ENCODE measurements around the gene LTB.
"Not testable (repeated sequence)": the region's sequence is repeated elsewhere in the genome, so short reads cannot be mapped to it uniquely, and the experiment has no call there.

Gene LTB

GRCh38 chr6:31607317-31607716 lies 25.1 kb upstream of the LTB start:
- no peak for DNase-seq

GRCh38 chr6:31597006-31597405 lies 14.8 kb upstream of the LTB start:
- peak in 5 of 6 experiments; percentile 29 to 81 (median 67) for DNase-seq

- peak in 1 of 6 experiments; percentile 34 for DNase-seq
These were observed 10.2 kb upstream of the LTB start for GRCh38 chr6:31592396-31592771.

- DNase-seq, result not testable (repeated sequence)
These were observed 8.5 kb upstream of the LTB start for GRCh38 chr6:31590691-31591090.

- no peak for DNase-seq
These were observed 6.8 kb upstream of the LTB start for GRCh38 chr6:31588871-31589650.

- DNase-seq, result no peak
These were observed 5.9 kb upstream of the LTB start for GRCh38 chr6:31587791-31588777.

GRCh38 chr6:31586599-31587281 lies 4.5 kb upstream of the LTB start:
- peak in 3 of 6 experiments; percentile 13 to 20 (median 16) for DNase-seq

- no peak for DNase-seq
These were observed 3.8 kb upstream of the LTB start, which contains the start of gene LST1 for GRCh38 chr6:31586008-31586407. Gene LST1 (plus strand): TSS chr6:31586277. CDS start chr6:31587300, 1,023 bp downstream.

GRCh38 chr6:31585491-31585890 lies 3.3 kb upstream of the LTB start:
- peak in 4 of 6 experiments; percentile 26 to 61 (median 44) for DNase-seq

- no peak for DNase-seq
These were observed 592 bp downstream of the LTB start for GRCh38 chr6:31581434-31582229.

- DNase-seq, result peak; percentile 68 to 91 (median 84)
These were observed 1.3 kb downstream of the LTB start for GRCh38 chr6:31580807-31581433.

- DNase-seq, result no peak
These were observed 1.8 kb downstream of the LTB start for GRCh38 chr6:31580438-31580740.

- DNase-seq, result peak in 2 of 6 experiments; percentile 10 to 34
These were observed 2.4 kb downstream of the LTB start for GRCh38 chr6:31579546-31580437.

GRCh38 chr6:31579119-31579505 lies 3.1 kb downstream of the LTB start:
- DNase-seq, result no peak

GRCh38 chr6:31578184-31579118 lies 3.8 kb downstream of the LTB start:
- DNase-seq, result no peak

GRCh38 chr6:31577579-31577966 lies 4.7 kb downstream of the LTB start:
- DNase-seq, result no peak

GRCh38 chr6:31576897-31577578 lies 5.2 kb downstream of the LTB start:
- DNase-seq, result no peak

GRCh38 chr6:31575952-31576685 lies 6.1 kb downstream of the LTB start:
- DNase-seq, result no peak

Measured in stimulated activated naive CD4-positive, alpha-beta T cell (primary cell).